Karpas-422 (cell line): ENCODE data around the gene ABLIM2. TPM values are rescaled to one million over a fixed set of nuclear protein-coding genes. Genes with fewer than 3 reads are reported as not detected.

Experiments used
- DNase-seq: peaks from one replicate; pipeline ENCODE4 v3.0.0-alpha.2; 2015
- H2AFZ ChIP-seq: fragments of 200-600 bp; sonication (generic); 2 replicates; pipeline ENCODE4 v1.6.1; 2014; ENCODE audit warnings: antibody characterized with exemption, low read length, mixed read lengths
- H3K27ac ChIP-seq: fragments of 200-600 bp; sonication (generic); 2 replicates; pipeline ENCODE4 v1.5.1; 2014; ENCODE audit warnings: mild to moderate bottlenecking, low read length, moderate library complexity
- H3K27me3 ChIP-seq: fragments of 200-600 bp; sonication (generic); 2 replicates; pipeline ENCODE4 v1.6.1; 2014; ENCODE audit warnings: low read length, mixed read lengths
- H3K36me3 ChIP-seq: fragments of 200-600 bp; sonication (generic); 2 replicates; pipeline ENCODE4 v1.6.1; 2014; ENCODE audit warnings: low read length, mixed read lengths; ENCODE audit not compliant: insufficient read depth
- H3K4me1 ChIP-seq: fragments of 200-600 bp; sonication (generic); 2 replicates; pipeline ENCODE4 v1.6.1; 2014; ENCODE audit warnings: mild to moderate bottlenecking, low read length, mixed read lengths
- H3K4me2 ChIP-seq: fragments of 200-600 bp; sonication (generic); 2 replicates; pipeline ENCODE4 v1.6.1; 2014; ENCODE audit warnings: low read length, low read depth, mild to moderate bottlenecking; ENCODE audit not compliant: poor library complexity, severe bottlenecking
- H3K4me3 ChIP-seq: fragments of 200-600 bp; sonication (generic); 2 replicates; pipeline ENCODE4 v1.5.1; 2014; ENCODE audit warnings: mild to moderate bottlenecking, antibody characterized with exemption, low read length, mixed read lengths
- H3K79me2 ChIP-seq: fragments of 200-600 bp; sonication (generic); 2 replicates; pipeline ENCODE4 v1.6.1; 2014; ENCODE audit warnings: mild to moderate bottlenecking, low read length, mixed read lengths
- H3K9ac ChIP-seq: fragments of 200-600 bp; sonication (generic); 2 replicates; pipeline ENCODE4 v1.6.0; 2014; ENCODE audit warnings: low read length
- H3K9me2 ChIP-seq: fragments of 200-600 bp; sonication (generic), shearing (Covaris generic); replicated peaks from 2 replicates; pipeline ENCODE4 v1.6.0; 2014; ENCODE audit warnings: mild to moderate bottlenecking, low read length, moderate library complexity; ENCODE audit not compliant: insufficient read depth
- H3K9me3 ChIP-seq: fragments of 300-700, 200-600 bp; sonication (generic); 2 replicates; pipeline ENCODE4 v1.6.1; 2014; ENCODE audit warnings: low read length, mixed read lengths
- H4K20me1 ChIP-seq: fragments of 200-600 bp; sonication (generic); 2 replicates; pipeline ENCODE4 v1.6.1; 2014; ENCODE audit warnings: mild to moderate bottlenecking, antibody characterized with exemption, low read length, low read depth; ENCODE audit not compliant: insufficient read depth
- total RNA-seq: library from RNA; depleted of rRNA; stranded (reverse); fragments of >200 nt; shearing (Covaris generic); gene quantifications from 2 replicates; pipeline ENCODE4 v1.2.3, GENCODE V29; 2014; ENCODE audit warnings: low replicate concordance

The ABLIM2 gene
- total RNA-seq, 1 experiment from 2014 or later: not detected

DNA sequence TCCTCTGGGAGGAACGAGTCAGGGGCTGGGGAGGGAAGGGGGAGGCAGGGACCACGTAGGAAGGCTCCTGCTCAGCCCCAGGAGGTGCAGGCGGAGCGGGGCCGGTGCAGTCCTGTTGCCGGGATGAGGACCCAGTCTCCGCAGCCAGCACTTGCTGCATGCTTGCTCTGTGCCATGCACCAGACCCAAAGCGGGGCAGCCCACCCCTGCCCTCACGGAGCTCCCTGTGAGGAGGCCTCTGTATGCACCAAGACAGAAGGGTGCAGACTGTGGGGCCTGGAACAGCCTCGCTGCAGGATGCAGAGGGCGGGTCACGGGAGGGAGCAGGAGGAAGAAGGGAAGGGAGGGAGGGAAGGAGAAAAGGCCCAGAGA is 61.9 kb downstream of the ABLIM2 start:
- Histone ChIP-seq H3K9me3 (0 out of 2 replicates have a peak, but pooled peaks cover 7% of the 10 kb centered on the region), H3K79me2 (no peaks in the 10 kb centered on the region), H3K27ac (no peak overlapping the region), H3K4me1 (no peaks in the 10 kb centered on the region), H3K4me2 (no peak overlapping the region), H2AFZ (no peak overlapping the region), H3K27me3 (no peaks in the 10 kb centered on the region), H3K4me3 (no peak overlapping the region), H3K36me3 (no peaks in the 10 kb centered on the region), H3K9me2 (no peaks in the 10 kb centered on the region), H3K9ac (no peak overlapping the region), H4K20me1 (no peaks in the 10 kb centered on the region)
- DNase-seq: no peak

GRCh38 chr4:8095956-8096689 is 62.5 kb downstream of the ABLIM2 start:
- Histone ChIP-seq H3K9me2 (no peaks in the 10 kb centered on the region), H2AFZ (no peak overlapping the region), H3K4me3 (no peak overlapping the region), H3K79me2 (no peaks in the 10 kb centered on the region), H4K20me1 (no peaks in the 10 kb centered on the region), H3K4me2 (no peak overlapping the region), H3K9me3 (0 out of 2 replicates have a peak, but pooled peaks cover 7% of the 10 kb centered on the region), H3K4me1 (no peaks in the 10 kb centered on the region), H3K27me3 (no peaks in the 10 kb centered on the region), H3K9ac (no peak overlapping the region), H3K36me3 (no peaks in the 10 kb centered on the region), H3K27ac (no peak overlapping the region)
- no peak for DNase-seq

DNA sequence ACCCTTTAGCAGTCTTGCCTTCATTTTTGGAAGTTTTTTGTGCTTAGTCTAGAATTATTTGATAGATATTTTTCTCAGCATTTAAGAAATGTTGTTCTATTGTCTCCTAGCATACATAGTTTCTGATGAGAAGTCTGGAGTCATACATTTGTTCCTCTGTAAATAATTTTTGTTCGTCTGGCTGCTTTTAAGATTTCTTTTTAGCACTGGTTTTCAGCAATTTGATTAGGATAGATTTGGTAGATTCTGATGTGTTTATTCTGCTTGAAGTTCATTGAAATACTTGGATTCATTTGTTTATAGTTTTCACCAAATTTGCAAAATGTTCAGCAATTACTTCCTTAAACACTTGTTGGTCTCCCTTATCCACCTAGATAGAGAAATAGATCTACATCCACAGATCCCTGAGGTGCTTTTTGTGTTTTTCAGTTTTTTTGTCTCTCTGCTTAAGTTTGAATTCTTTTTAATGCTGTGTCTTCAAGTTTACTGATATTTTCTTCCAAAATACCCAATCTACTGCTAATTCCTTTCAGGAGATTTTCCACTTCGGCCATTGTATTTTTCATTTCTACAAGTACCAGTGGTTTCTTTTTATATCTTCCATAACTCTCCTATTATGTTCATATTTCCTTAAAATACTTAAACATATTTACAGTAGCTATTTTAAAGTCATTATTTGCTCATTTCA is 64.9 kb downstream of the ABLIM2 start:
- H3K4me3 ChIP-seq: no peak overlapping the region
- H3K9ac ChIP-seq: no peak overlapping the region
- H3K9me3 ChIP-seq: 0 out of 2 replicates have a peak, but pooled peaks cover 7% of the 10 kb centered on the region
- H3K27ac ChIP-seq: no peak overlapping the region
- H3K36me3 ChIP-seq: no peaks in the 10 kb centered on the region
- no peaks in the 10 kb centered on the region for H3K79me2 ChIP-seq
- H3K9me2 ChIP-seq: no peaks in the 10 kb centered on the region
- no peak overlapping the region for H3K4me2 ChIP-seq
- no peaks in the 10 kb centered on the region for H3K27me3 ChIP-seq
- H4K20me1 ChIP-seq: no peaks in the 10 kb centered on the region
- no peaks in the 10 kb centered on the region for H3K4me1 ChIP-seq
- DNase-seq: no peak
- no peak overlapping the region for H2AFZ ChIP-seq

DNA sequence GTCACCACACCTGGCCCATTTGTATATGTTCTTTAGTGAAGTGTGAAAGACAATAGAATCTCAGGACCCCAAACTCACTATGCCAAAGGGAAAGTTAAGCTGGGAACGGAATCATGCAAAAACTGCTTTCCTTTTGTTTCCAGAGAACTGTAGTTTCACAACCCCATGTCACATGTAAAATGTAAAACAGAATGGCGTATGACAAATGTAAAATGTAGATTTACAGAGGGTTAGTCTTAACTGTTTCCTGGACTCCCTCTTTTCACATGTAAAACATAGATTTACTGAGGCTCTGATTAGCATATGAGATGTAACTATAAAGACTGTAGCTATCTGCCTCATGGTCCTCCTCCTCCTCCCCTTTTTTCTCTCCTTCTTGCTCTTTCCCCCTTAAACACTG is 66.3 kb downstream of the ABLIM2 start:
- Histone ChIP-seq H3K4me2 (no peak overlapping the region), H3K4me1 (no peaks in the 10 kb centered on the region), H4K20me1 (no peaks in the 10 kb centered on the region), H3K9me3 (0 out of 2 replicates have a peak, but pooled peaks cover 7% of the 10 kb centered on the region), H3K9me2 (no peaks in the 10 kb centered on the region), H3K27ac (no peak overlapping the region), H3K4me3 (no peak overlapping the region), H2AFZ (no peak overlapping the region), H3K79me2 (no peaks in the 10 kb centered on the region), H3K27me3 (no peaks in the 10 kb centered on the region), H3K9ac (no peak overlapping the region), H3K36me3 (no peaks in the 10 kb centered on the region)
- DNase-seq: no peak

DNA sequence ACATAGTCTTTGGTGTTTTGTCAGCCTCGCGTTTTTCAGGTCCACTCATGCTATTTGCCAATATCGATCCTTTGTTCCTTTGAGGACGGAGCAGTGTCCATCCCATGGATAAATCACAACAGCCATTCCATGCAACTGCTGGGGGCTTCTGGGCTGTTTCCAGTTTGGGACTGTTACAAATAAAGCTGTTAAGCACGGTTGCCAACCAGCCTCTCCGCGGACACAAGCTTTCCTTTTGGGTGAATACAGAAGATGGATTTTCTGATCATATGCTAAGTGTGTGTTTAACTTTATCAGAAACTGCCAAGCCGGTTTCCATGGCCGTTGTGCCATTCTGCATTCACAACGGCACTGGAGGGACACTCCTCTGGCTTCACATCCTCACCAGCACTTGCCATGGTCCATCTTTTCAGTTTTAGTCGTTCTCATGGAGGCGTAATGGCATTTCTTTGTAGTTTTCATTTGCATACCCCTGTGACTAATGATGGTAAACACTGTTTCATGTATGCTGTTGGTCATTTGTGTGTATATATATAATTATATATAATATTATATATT is 67.8 kb downstream of the ABLIM2 start:
- Histone ChIP-seq H3K27me3 (no peaks in the 10 kb centered on the region), H3K36me3 (no peaks in the 10 kb centered on the region), H3K27ac (no peak overlapping the region), H3K9me3 (0 out of 2 replicates have a peak, but pooled peaks cover 7% of the 10 kb centered on the region), H3K4me3 (no peak overlapping the region), H2AFZ (no peak overlapping the region), H3K9ac (no peak overlapping the region), H3K79me2 (no peaks in the 10 kb centered on the region), H3K9me2 (no peaks in the 10 kb centered on the region), H3K4me2 (no peak overlapping the region), H4K20me1 (no peaks in the 10 kb centered on the region), H3K4me1 (no peaks in the 10 kb centered on the region)
- no peak for DNase-seq

DNA sequence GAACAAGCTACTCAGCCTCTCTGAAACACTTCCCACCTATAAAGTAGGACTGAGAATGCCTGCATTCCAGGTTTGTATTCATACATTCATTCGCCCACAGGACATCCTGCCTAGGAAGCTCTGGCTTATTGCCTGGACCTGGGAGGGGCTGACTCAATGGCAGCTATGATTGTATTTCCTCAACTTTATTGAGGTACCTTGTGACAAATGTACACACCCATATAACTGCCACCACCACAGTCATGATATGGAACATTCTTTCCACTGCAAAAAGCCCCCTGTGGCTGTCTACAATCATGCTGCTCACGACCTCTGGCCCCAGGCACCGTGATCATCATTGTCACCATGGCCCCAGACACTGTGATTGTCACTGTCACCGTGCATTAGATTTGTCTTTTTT is 68.3 kb downstream of the ABLIM2 start:
- Histone ChIP-seq H3K27me3 (no peaks in the 10 kb centered on the region), H3K36me3 (no peaks in the 10 kb centered on the region), H4K20me1 (no peaks in the 10 kb centered on the region), H3K27ac (no peak overlapping the region), H3K9me3 (0 out of 2 replicates have a peak, but pooled peaks cover 7% of the 10 kb centered on the region), H2AFZ (no peak overlapping the region), H3K4me3 (no peak overlapping the region), H3K9ac (no peak overlapping the region), H3K9me2 (no peaks in the 10 kb centered on the region), H3K79me2 (no peaks in the 10 kb centered on the region), H3K4me1 (no peaks in the 10 kb centered on the region), H3K4me2 (no peak overlapping the region)
- DNase-seq: no peak

DNA sequence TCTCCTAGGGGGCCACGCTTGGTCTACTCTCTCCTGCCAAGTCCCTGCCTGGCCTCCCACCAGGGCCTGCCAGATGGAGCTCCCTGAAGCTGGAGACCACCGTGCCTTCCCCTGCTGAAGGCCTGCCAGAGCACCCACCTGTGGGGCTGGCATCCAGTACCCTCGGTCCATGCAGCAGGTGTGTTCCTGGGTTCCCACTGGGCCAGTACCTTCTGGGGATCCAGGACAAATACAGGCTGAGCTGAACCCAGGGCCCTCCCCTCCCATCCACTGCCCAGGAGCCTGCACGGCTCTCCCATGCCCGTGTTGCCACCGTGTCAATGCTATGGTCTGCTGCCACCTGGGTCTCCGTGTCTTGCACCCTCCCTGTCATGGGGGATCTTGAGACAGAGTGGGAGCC is 68.8 kb downstream of the ABLIM2 start:
- Histone ChIP-seq H3K9me2 (no peaks in the 10 kb centered on the region), H3K4me1 (no peaks in the 10 kb centered on the region), H3K9me3 (0 out of 2 replicates have a peak, but pooled peaks cover 7% of the 10 kb centered on the region), H3K36me3 (no peaks in the 10 kb centered on the region), H3K4me3 (no peak overlapping the region), H2AFZ (no peak overlapping the region), H3K9ac (no peak overlapping the region), H3K27ac (no peak overlapping the region), H3K79me2 (no peaks in the 10 kb centered on the region), H3K4me2 (no peak overlapping the region), H4K20me1 (no peaks in the 10 kb centered on the region), H3K27me3 (no peaks in the 10 kb centered on the region)
- no peak for DNase-seq

DNA sequence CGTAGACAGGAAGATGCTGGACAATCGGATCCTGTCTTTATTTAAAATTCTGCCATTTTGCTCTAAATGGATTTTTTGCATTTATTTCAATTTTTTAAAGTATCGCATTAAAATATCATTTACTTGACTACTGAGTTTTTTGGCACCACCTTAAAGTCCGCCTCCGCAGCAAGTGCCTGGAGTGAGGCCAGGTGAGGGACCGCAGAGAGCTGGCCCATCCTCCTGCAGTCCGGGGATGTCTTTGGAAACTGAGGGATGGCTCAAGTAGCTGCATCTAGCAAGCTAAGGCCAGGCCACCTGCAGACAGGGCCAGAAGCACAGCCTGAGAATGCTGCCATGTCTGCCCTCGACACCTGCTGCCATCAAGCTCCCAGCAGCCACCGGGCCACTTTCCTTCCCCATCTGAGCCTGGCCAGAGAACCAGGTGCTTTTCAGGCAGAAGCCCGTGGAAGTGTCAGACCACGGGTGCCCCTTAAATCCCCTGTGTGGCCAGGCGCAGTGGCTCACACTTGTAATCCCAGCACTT is 69.6 kb downstream of the ABLIM2 start:
- no peaks in the 10 kb centered on the region for H3K36me3 ChIP-seq
- 0 out of 2 replicates have a peak, but pooled peaks cover 7% of the 10 kb centered on the region for H3K9me3 ChIP-seq
- no peaks in the 10 kb centered on the region for H3K4me1 ChIP-seq
- H3K27ac ChIP-seq: no peak overlapping the region
- H4K20me1 ChIP-seq: no peaks in the 10 kb centered on the region
- no peak for DNase-seq
- no peak overlapping the region for H3K9ac ChIP-seq
- H3K9me2 ChIP-seq: no peaks in the 10 kb centered on the region
- no peaks in the 10 kb centered on the region for H3K79me2 ChIP-seq
- H3K4me3 ChIP-seq: no peak overlapping the region
- no peak overlapping the region for H2AFZ ChIP-seq
- no peak overlapping the region for H3K4me2 ChIP-seq
- H3K27me3 ChIP-seq: no peaks in the 10 kb centered on the region
